ENCODE measurements around the gene USP17L28.
"Not testable (repeated sequence)": the region's sequence is repeated elsewhere in the genome, so short reads cannot be mapped to it uniquely, and the experiment has no call there.

The USP17L28 gene, protein sequence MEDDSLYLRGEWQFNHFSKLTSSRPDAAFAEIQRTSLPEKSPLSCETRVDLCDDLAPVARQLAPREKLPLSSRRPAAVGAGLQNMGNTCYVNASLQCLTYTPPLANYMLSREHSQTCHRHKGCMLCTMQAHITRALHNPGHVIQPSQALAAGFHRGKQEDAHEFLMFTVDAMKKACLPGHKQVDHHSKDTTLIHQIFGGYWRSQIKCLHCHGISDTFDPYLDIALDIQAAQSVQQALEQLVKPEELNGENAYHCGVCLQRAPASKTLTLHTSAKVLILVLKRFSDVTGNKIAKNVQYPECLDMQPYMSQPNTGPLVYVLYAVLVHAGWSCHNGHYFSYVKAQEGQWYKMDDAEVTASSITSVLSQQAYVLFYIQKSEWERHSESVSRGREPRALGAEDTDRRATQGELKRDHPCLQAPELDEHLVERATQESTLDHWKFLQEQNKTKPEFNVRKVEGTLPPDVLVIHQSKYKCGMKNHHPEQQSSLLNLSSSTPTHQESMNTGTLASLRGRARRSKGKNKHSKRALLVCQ

DNA sequence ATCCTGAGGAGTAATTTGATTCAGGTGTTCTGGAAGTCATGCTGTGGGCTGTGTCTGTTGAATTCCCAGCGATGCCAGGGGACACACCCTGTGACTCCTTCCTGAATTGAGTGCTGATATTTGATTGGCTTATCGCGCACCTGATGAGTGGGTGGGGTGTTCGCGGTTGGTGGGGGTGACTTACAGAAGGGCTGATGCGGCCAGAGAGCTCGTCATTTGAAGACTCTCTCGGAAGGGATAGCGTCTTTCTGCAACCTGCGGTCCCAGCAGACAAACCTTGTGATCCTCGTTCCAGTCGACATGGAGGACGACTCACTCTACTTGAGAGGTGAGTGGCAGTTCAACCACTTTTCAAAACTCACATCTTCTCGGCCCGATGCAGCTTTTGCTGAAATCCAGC, at the start of gene USP17L28:
Gene USP17L28, plus strand, starts transcription at position 301 of the 400 bp plus-strand sequence. Its CDS starts 0 bp downstream, at position 301.
- DNase-seq: not testable (repeated sequence)

DNA sequence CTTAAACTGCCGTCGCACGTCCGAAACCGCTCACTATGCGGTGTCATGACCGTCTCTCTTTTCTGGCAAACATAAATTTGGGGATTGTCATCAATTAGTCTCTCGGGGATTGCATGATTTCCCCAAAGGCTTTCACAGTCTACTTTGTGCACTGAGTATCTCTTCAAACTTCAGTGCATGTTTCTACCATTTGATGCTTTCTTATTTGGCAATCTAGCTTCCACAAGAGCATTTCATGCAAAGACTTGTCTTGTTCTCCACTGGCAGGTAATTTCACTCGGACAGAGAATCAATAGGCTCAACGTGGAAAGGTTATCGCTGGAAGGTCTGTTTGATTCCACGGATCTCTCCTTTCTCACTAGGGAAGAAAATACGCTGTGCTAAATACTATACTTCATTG, 24.5 kb upstream of the USP17L28 start:
- not testable (repeated sequence) for DNase-seq

DNA sequence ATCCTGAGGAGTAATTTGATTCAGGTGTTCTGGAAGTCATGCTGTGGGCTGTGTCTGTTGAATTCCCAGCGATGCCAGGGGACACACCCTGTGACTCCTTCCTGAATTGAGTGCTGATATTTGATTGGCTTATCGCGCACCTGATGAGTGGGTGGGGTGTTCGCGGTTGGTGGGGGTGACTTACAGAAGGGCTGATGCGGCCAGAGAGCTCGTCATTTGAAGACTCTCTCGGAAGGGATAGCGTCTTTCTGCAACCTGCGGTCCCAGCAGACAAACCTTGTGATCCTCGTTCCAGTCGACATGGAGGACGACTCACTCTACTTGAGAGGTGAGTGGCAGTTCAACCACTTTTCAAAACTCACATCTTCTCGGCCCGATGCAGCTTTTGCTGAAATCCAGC, 23.8 kb upstream of the USP17L28 start, which contains the start of gene USP17L24:
Gene USP17L24, plus strand, starts transcription at position 301 of the 400 bp plus-strand sequence. Its CDS starts 0 bp downstream, at position 301.
- DNase-seq: not testable (repeated sequence)

- not testable (repeated sequence) for DNase-seq
Observed at GRCh38 chr4:9329611-9330010, 19.1 kb upstream of the USP17L28 start, which contains the start of gene USP17L25. USP17L25 (plus strand) TSS chr4:9329911; CDS start chr4:9329911, 0 bp downstream.

- DNase-seq: not testable (repeated sequence)
Observed at GRCh38 chr4:9334358-9334757, 14.3 kb upstream of the USP17L28 start, which contains the start of gene USP17L26. USP17L26 (plus strand) TSS chr4:9334658; CDS start chr4:9334658, 0 bp downstream.

GRCh38 chr4:9339103-9339502, 9.6 kb upstream of the USP17L28 start, which contains the start of gene USP17L5:
USP17L5 (plus strand) TSS chr4:9339403; CDS start chr4:9339403, 0 bp downstream.
- not testable (repeated sequence) for DNase-seq

DNA sequence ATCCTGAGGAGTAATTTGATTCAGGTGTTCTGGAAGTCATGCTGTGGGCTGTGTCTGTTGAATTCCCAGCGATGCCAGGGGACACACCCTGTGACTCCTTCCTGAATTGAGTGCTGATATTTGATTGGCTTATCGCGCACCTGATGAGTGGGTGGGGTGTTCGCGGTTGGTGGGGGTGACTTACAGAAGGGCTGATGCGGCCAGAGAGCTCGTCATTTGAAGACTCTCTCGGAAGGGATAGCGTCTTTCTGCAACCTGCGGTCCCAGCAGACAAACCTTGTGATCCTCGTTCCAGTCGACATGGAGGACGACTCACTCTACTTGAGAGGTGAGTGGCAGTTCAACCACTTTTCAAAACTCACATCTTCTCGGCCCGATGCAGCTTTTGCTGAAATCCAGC, 4.8 kb upstream of the USP17L28 start, which contains the start of gene USP17L27:
Gene USP17L27, plus strand, starts transcription at position 301 of the 400 bp plus-strand sequence. Its CDS starts 0 bp downstream, at position 301.
- DNase-seq: not testable (repeated sequence)

DNA sequence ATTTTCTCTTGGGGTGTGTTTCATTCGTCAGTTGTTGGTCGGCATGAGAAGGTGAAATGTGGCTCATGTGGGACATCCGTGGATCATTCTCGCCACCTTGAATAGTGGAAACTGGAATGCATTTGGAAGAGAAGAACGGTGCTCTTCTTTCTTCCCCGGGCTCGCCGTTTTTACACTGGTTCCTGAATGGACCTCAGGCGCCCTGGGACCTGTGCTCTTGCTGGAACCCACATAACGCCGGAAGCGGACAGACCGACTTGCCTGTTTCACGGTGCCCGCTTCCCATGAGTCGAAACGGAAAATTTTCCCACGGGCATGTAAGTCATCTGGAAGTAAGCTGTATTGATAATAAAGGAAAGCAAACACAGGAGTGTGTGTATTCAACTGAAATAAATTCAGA, 2.2 kb downstream of the USP17L28 start:
- not testable (repeated sequence) for DNase-seq

DNA sequence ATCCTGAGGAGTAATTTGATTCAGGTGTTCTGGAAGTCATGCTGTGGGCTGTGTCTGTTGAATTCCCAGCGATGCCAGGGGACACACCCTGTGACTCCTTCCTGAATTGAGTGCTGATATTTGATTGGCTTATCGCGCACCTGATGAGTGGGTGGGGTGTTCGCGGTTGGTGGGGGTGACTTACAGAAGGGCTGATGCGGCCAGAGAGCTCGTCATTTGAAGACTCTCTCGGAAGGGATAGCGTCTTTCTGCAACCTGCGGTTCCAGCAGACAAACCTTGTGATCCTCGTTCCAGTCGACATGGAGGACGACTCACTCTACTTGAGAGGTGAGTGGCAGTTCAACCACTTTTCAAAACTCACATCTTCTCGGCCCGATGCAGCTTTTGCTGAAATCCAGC, 4.6 kb downstream of the USP17L28 start, which contains the start of gene USP17L29:
Gene USP17L29, plus strand, starts transcription at position 301 of the 400 bp plus-strand sequence. Its CDS starts 0 bp downstream, at position 301.
- DNase-seq: not testable (repeated sequence)

DNA sequence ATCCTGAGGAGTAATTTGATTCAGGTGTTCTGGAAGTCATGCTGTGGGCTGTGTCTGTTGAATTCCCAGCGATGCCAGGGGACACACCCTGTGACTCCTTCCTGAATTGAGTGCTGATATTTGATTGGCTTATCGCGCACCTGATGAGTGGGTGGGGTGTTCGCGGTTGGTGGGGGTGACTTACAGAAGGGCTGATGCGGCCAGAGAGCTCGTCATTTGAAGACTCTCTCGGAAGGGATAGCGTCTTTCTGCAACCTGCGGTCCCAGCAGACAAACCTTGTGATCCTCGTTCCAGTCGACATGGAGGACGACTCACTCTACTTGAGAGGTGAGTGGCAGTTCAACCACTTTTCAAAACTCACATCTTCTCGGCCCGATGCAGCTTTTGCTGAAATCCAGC, 14.1 kb downstream of the USP17L28 start, which contains the start of gene USP17L30:
Gene USP17L30, plus strand, starts transcription at position 301 of the 400 bp plus-strand sequence. Its CDS starts 0 bp downstream, at position 301.
- DNase-seq: not testable (repeated sequence)

GRCh38 chr4:9379881-9380280, 31.2 kb downstream of the USP17L28 start:
- DNase-seq: not testable (repeated sequence)

- not testable (repeated sequence) for DNase-seq
Observed at GRCh38 chr4:9381012-9381534, 32.4 kb downstream of the USP17L28 start.

DNA sequence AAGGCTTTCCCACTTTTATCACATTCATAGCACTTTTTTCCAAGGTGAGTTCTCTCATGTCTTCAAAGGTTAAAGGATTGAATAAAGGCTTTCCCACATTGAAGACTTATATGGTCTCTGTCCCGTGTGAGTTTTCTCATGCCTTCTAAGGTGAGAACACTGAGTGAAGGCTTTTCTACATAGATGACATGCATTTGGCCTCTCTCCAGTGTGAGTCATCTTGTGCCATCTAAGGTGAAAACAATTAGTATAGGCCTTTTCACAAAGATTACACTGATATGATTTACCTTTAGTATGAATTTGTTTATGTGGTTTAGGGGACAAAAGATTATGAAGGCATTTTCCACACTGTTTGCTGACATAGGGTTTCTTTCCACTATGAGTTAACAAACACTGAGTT, 35.4 kb downstream of the USP17L28 start:
- DNase-seq: no peak

GRCh38 chr4:9389001-9389400, 40.3 kb downstream of the USP17L28 start:
- not testable (repeated sequence) for DNase-seq
